Central memory CD8-positive, alpha-beta T cell (primary cell): ENCODE data around the gene PLAC1.

Experiments used
- ATAC-seq: fragments of 150-1000 bp; cut with Tn5 transposase; replicated peaks from 2 replicates; pipeline ENCODE4 v1.10.0; 2022; ENCODE audit warnings: mild to moderate bottlenecking, moderate FRiP score, moderate number of reproducible peaks; ENCODE audit not compliant: poor library complexity, severe bottlenecking; ENCODE audit errors: extremely low read depth
- DNase-seq, 2 donors: peaks; one replicate each; pipeline ENCODE4 v3.0.0; 2021; ENCODE audit warnings: low spot score in 2 of 2
- H3K27ac Mint-ChIP-seq: one replicate; pipeline ENCODE4 v1.8.0; 2022; ENCODE audit warnings: low read depth, mild to moderate bottlenecking, moderate library complexity, mixed read lengths
- H3K27me3 Mint-ChIP-seq: one replicate; pipeline ENCODE4 v1.8.0; 2022; ENCODE audit warnings: mixed read lengths
- H3K36me3 Mint-ChIP-seq: one replicate; pipeline ENCODE4 v1.8.0; 2022; ENCODE audit warnings: mild to moderate bottlenecking, moderate library complexity, mixed read lengths; ENCODE audit not compliant: insufficient read depth
- H3K4me1 Mint-ChIP-seq: one replicate; pipeline ENCODE4 v1.8.0; 2022; ENCODE audit warnings: mixed read lengths
- H3K4me3 Mint-ChIP-seq: one replicate; pipeline ENCODE4 v1.8.0; 2022; ENCODE audit warnings: mild to moderate bottlenecking, moderate library complexity, mixed read lengths
- H3K9me3 Mint-ChIP-seq: one replicate; pipeline ENCODE4 v1.8.0; 2022; ENCODE audit warnings: mixed read lengths

PLAC1 gene

GRCh38 chrX:134658002-134658759, at the start of gene PLAC1:
PLAC1 (minus strand) TSS chrX:134658471; CDS start chrX:134566682, 91,789 bp downstream.
- H3K4me1 Mint-ChIP-seq, result no peaks in the 10 kb centered on the region
- H3K36me3 Mint-ChIP-seq, result no peaks in the 10 kb centered on the region
- no peaks in the 10 kb centered on the region for H3K9me3 Mint-ChIP-seq
- ATAC-seq (no peak), DNase-seq (no peak)
- no peak within 1 kb of the TSS for H3K27ac Mint-ChIP-seq
- peaks cover 11% of the 10 kb centered on the region for H3K27me3 Mint-ChIP-seq
- no peak within 1 kb of the TSS for H3K4me3 Mint-ChIP-seq

GRCh38 chrX:134706138-134706537, 47.9 kb upstream of the PLAC1 start:
- no peak for ATAC-seq
- no peak overlapping the region for H3K4me3 Mint-ChIP-seq
- no peaks in the 10 kb centered on the region for H3K36me3 Mint-ChIP-seq

GRCh38 chrX:134695999-134696398, 37.7 kb upstream of the PLAC1 start:
- DNase-seq (no peak), ATAC-seq (no peak)
- Mint-ChIP-seq H3K4me3 (no peak overlapping the region), H3K27ac (no peak overlapping the region), H3K4me1 (no peaks in the 10 kb centered on the region), H3K36me3 (no peaks in the 10 kb centered on the region), H3K9me3 (no peaks in the 10 kb centered on the region), H3K27me3 (peaks cover 23% of the 10 kb centered on the region)

More at GRCh38 chrX:134706138-134706537, 47.9 kb upstream of the PLAC1 start:
- Mint-ChIP-seq H3K27me3 (peaks cover 6% of the 10 kb centered on the region), H3K27ac (no peak overlapping the region), H3K9me3 (no peaks in the 10 kb centered on the region), H3K4me1 (no peaks in the 10 kb centered on the region)
- DNase-seq, result no peak

- ATAC-seq, result no peak
- Mint-ChIP-seq H3K9me3 (no peaks in the 10 kb centered on the region), H3K27me3 (peaks cover 10% of the 10 kb centered on the region), H3K4me1 (no peaks in the 10 kb centered on the region), H3K36me3 (no peaks in the 10 kb centered on the region), H3K4me3 (no peak overlapping the region), H3K27ac (no peak overlapping the region)
- no peak for DNase-seq
Observed at GRCh38 chrX:134694333-134695322, 36.4 kb upstream of the PLAC1 start.

GRCh38 chrX:134693644-134694043, 35.4 kb upstream of the PLAC1 start:
- ATAC-seq (no peak), DNase-seq (no peak)
- Mint-ChIP-seq H3K9me3 (no peaks in the 10 kb centered on the region), H3K4me1 (no peaks in the 10 kb centered on the region), H3K4me3 (no peak overlapping the region), H3K27ac (no peak overlapping the region), H3K36me3 (no peaks in the 10 kb centered on the region), H3K27me3 (no peaks in the 10 kb centered on the region)

- ATAC-seq (no peak), DNase-seq (no peak)
- Mint-ChIP-seq H3K4me3 (no peak overlapping the region), H3K4me1 (no peaks in the 10 kb centered on the region), H3K9me3 (no peaks in the 10 kb centered on the region), H3K36me3 (no peaks in the 10 kb centered on the region), H3K27me3 (no peaks in the 10 kb centered on the region), H3K27ac (no peak overlapping the region)
Observed at GRCh38 chrX:134692990-134693389, 34.7 kb upstream of the PLAC1 start.

- DNase-seq (no peak), ATAC-seq (no peak)
- no peaks in the 10 kb centered on the region for H3K4me1 Mint-ChIP-seq
- no peak overlapping the region for H3K27ac Mint-ChIP-seq
- no peak overlapping the region for H3K4me3 Mint-ChIP-seq
- H3K9me3 Mint-ChIP-seq, result no peaks in the 10 kb centered on the region
- no peaks in the 10 kb centered on the region for H3K36me3 Mint-ChIP-seq
- no peaks in the 10 kb centered on the region for H3K27me3 Mint-ChIP-seq
Observed at GRCh38 chrX:134692233-134692632, 34.0 kb upstream of the PLAC1 start.

- no peak overlapping the region for H3K27ac Mint-ChIP-seq
- no peaks in the 10 kb centered on the region for H3K9me3 Mint-ChIP-seq
- no peaks in the 10 kb centered on the region for H3K4me1 Mint-ChIP-seq
- DNase-seq (no peak), ATAC-seq (no peak)
- no peaks in the 10 kb centered on the region for H3K27me3 Mint-ChIP-seq
- no peak overlapping the region for H3K4me3 Mint-ChIP-seq
- H3K36me3 Mint-ChIP-seq, result no peaks in the 10 kb centered on the region
Observed at GRCh38 chrX:134691453-134691852, 33.2 kb upstream of the PLAC1 start.

GRCh38 chrX:134688839-134689238, 30.6 kb upstream of the PLAC1 start:
- no peak for DNase-seq
- Mint-ChIP-seq H3K27ac (no peak overlapping the region), H3K4me1 (no peaks in the 10 kb centered on the region), H3K27me3 (no peaks in the 10 kb centered on the region), H3K9me3 (no peaks in the 10 kb centered on the region), H3K36me3 (no peaks in the 10 kb centered on the region), H3K4me3 (no peak overlapping the region)
- ATAC-seq, result no peak

GRCh38 chrX:134688031-134688823, 30.0 kb upstream of the PLAC1 start:
- Mint-ChIP-seq H3K4me1 (no peaks in the 10 kb centered on the region), H3K4me3 (no peak overlapping the region), H3K27me3 (no peaks in the 10 kb centered on the region), H3K36me3 (no peaks in the 10 kb centered on the region), H3K9me3 (no peaks in the 10 kb centered on the region), H3K27ac (no peak overlapping the region)
- ATAC-seq (no peak), DNase-seq (no peak)

GRCh38 chrX:134685668-134686067, 27.4 kb upstream of the PLAC1 start:
- Mint-ChIP-seq H3K4me3 (no peak overlapping the region), H3K36me3 (no peaks in the 10 kb centered on the region), H3K27me3 (no peaks in the 10 kb centered on the region), H3K27ac (no peak overlapping the region), H3K9me3 (no peaks in the 10 kb centered on the region), H3K4me1 (no peaks in the 10 kb centered on the region)
- ATAC-seq (no peak), DNase-seq (no peak)

- no peaks in the 10 kb centered on the region for H3K27me3 Mint-ChIP-seq
- H3K4me3 Mint-ChIP-seq, result no peak overlapping the region
- H3K36me3 Mint-ChIP-seq, result no peaks in the 10 kb centered on the region
- H3K27ac Mint-ChIP-seq, result no peak overlapping the region
- H3K9me3 Mint-ChIP-seq, result no peaks in the 10 kb centered on the region
- H3K4me1 Mint-ChIP-seq, result no peaks in the 10 kb centered on the region
- no peak for ATAC-seq
- no peak for DNase-seq
Observed at GRCh38 chrX:134684956-134685355, 26.7 kb upstream of the PLAC1 start.
